Muscle layer of colon (tissue), 2 donors: ENCODE results near the gene SNX10.

ENCODE experiments used
- H3K27ac ChIP-seq: one replicate; pipeline ENCODE4 v1.7.0; 2013; ENCODE audit warnings: low read depth, mild to moderate bottlenecking, low read length, moderate library complexity
- H3K27me3 ChIP-seq, 2 donors: one replicate each; pipeline ENCODE4 v1.7.0; 2013; ENCODE audit warnings: low read length in 2 of 2, mild to moderate bottlenecking in 2 of 2; ENCODE audit not compliant: insufficient read depth in 2 of 2, control insufficient read depth in 1 of 2
- H3K36me3 ChIP-seq: one replicate; pipeline ENCODE4 v1.7.0; 2013; ENCODE audit warnings: mild to moderate bottlenecking, low read length; ENCODE audit not compliant: insufficient read depth
- H3K4me1 ChIP-seq: one replicate; pipeline ENCODE4 v1.7.0; 2013; ENCODE audit warnings: mild to moderate bottlenecking, low read length; ENCODE audit not compliant: insufficient read depth
- H3K4me3 ChIP-seq, 2 donors: one replicate each; pipeline ENCODE4 v1.7.0; 2013; ENCODE audit warnings: low read length in 2 of 2, low read depth in 1 of 2, mild to moderate bottlenecking in 1 of 2, moderate library complexity in 1 of 2
- H3K9ac ChIP-seq: one replicate; pipeline ENCODE4 v1.7.0; 2013; ENCODE audit warnings: low read length
- H3K9me3 ChIP-seq: one replicate; pipeline ENCODE4 v1.7.0; 2013; ENCODE audit warnings: mild to moderate bottlenecking, low read length
- donor health status: abdominal sarcoma.
- donor health status: Adenocarcinoma of cecum.

The SNX10 gene

GRCh38 chr7:26305090-26305868, 13.6 kb downstream of the SNX10 start:
- H3K4me3 ChIP-seq, result no peak overlapping the region
- H3K9me3 ChIP-seq, result no peaks in the 10 kb centered on the region
- H3K36me3 ChIP-seq, result no peaks in the 10 kb centered on the region
- H3K9ac ChIP-seq, result no peak overlapping the region
- no peaks in the 10 kb centered on the region for H3K27me3 ChIP-seq
- peaks cover 9% of the 10 kb centered on the region for H3K4me1 ChIP-seq
- H3K27ac ChIP-seq, result no peak overlapping the region

DNA sequence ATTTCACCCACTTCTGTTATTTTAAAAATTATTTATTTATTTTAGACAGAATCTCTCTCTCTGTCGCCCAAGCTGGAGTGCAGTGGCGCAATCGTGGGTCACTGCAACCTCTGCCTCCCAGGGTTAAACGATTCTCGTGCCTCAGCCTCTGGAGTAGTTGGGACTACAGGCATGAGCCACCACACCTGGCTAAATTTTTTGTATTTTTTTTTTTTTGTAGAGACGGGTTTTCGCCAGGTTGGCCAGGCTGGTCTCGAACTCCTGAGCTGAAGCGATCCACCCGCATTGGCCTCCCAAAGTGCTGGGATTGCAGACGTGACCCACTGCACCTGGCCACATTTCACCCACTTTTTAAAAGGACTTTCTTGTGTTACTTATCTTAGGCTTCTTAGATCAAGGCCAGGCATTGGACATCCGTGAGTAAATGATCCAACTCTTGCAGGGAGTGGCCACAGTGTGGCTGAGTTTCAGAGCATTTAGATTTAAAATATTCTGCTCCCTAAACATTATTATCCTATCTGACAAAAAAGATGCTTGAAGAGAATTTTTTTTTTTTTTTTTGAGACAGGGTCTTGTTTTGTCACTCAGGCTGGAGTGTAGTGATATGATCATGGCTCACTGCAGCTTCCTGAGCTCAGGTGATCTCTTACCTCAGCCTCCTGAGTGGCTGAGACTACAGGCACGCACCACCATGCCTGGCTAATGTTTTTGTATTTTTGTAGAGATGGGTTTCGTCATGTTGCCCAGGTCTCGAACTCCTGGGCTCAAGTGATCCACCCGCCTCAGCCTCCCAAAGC, 14.4 kb downstream of the SNX10 start:
- peaks cover 9% of the 10 kb centered on the region for H3K4me1 ChIP-seq
- no peak overlapping the region for H3K4me3 ChIP-seq
- no peaks in the 10 kb centered on the region for H3K27me3 ChIP-seq
- H3K9ac ChIP-seq, result no peak overlapping the region
- no peaks in the 10 kb centered on the region for H3K9me3 ChIP-seq
- no peak overlapping the region for H3K27ac ChIP-seq
- no peaks in the 10 kb centered on the region for H3K36me3 ChIP-seq

DNA sequence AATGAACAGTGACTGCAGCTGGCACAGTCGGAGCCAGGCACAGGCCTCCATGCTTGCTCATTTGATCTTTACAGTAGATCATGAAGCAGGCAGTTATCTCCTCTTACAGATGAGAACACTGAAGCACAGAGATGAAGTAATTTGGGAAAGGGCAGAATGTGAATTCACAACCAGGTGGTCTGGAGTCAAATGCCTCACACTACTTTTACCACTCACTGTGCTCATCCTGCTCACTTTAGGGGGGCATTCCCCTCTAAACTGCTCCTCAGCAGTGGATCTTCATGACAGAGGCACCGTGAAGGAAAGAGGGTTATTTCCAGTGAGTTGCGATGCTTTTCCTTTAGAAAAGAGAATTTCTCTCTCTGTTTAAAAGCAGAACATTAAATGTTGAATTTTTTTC, 15.1 kb downstream of the SNX10 start:
- Histone ChIP-seq H3K4me1 (peaks cover 9% of the 10 kb centered on the region), H3K36me3 (no peaks in the 10 kb centered on the region), H3K9me3 (no peaks in the 10 kb centered on the region), H3K27ac (no peak overlapping the region), H3K9ac (no peak overlapping the region), H3K4me3 (no peak overlapping the region), H3K27me3 (no peaks in the 10 kb centered on the region)

GRCh38 chr7:26307226-26307625, 15.6 kb downstream of the SNX10 start:
- no peaks in the 10 kb centered on the region for H3K27me3 ChIP-seq
- H3K4me3 ChIP-seq, result no peak overlapping the region
- H3K36me3 ChIP-seq, result no peaks in the 10 kb centered on the region
- H3K9me3 ChIP-seq, result no peaks in the 10 kb centered on the region
- no peak overlapping the region for H3K9ac ChIP-seq
- peaks cover 9% of the 10 kb centered on the region for H3K4me1 ChIP-seq
- no peak overlapping the region for H3K27ac ChIP-seq

- H3K27ac ChIP-seq, result no peak overlapping the region
- H3K36me3 ChIP-seq, result no peaks in the 10 kb centered on the region
- H3K9ac ChIP-seq, result no peak overlapping the region
- no peaks in the 10 kb centered on the region for H3K9me3 ChIP-seq
- H3K4me1 ChIP-seq, result peaks cover 9% of the 10 kb centered on the region
- no peak overlapping the region for H3K4me3 ChIP-seq
- H3K27me3 ChIP-seq, result no peaks in the 10 kb centered on the region
Measured at GRCh38 chr7:26307791-26308190, 16.1 kb downstream of the SNX10 start.

- Histone ChIP-seq H3K36me3 (no peaks in the 10 kb centered on the region), H3K9me3 (no peaks in the 10 kb centered on the region), H3K9ac (no peak overlapping the region), H3K27me3 (no peaks in the 10 kb centered on the region), H3K27ac (no peak overlapping the region), H3K4me1 (peaks cover 9% of the 10 kb centered on the region), H3K4me3 (no peak overlapping the region)
Measured at GRCh38 chr7:26308551-26308950, 16.9 kb downstream of the SNX10 start.

DNA sequence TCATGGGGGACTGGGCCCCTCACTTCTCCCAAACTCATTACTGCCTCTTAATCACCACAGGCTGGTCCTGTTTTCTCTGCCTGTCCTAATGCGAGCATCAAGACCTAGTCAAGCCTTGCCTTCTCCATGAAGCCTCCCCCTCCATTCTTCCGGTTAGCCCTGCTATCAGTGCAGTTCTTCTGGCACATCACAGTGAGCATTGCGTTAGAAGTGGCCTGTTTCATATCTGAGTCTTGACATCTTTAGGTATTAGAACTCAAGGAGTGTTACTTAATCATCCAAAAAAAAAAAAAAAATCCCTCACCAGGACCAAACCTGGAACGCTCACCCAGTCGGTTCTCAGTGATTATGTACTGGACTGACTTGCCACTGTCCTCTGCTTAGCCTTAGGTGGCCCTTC, 17.4 kb downstream of the SNX10 start:
- Histone ChIP-seq H3K4me3 (no peak overlapping the region), H3K4me1 (peaks cover 9% of the 10 kb centered on the region), H3K36me3 (no peaks in the 10 kb centered on the region), H3K27ac (no peak overlapping the region), H3K27me3 (no peaks in the 10 kb centered on the region), H3K9me3 (no peaks in the 10 kb centered on the region), H3K9ac (no peak overlapping the region)

DNA sequence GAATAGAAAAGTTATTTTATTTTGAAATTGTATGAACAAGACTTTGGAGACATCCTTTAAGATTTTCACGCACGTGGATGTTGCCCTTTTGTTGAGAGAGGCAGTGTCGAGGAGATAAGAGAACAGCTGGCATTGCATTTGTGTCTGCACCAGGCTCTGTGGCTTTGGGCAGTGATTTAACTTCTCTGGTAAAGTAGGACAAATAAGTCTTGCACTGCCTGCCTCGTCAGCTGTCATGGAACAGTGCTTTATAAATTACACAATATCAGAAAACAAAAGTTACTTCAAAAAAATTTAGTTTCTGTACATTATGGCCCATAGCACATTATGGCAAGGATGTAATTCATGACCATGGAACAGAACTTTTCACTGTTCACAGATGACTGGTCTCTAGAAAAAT, 20.1 kb downstream of the SNX10 start:
- H3K9me3 ChIP-seq, result no peaks in the 10 kb centered on the region

GRCh38 chr7:26317211-26317610, 25.5 kb downstream of the SNX10 start:
- no peaks in the 10 kb centered on the region for H3K4me1 ChIP-seq
- no peak overlapping the region for H3K4me3 ChIP-seq
- no peak overlapping the region for H3K9ac ChIP-seq
- H3K27ac ChIP-seq, result no peak overlapping the region
- H3K27me3 ChIP-seq, result no peaks in the 10 kb centered on the region
- H3K9me3 ChIP-seq, result no peaks in the 10 kb centered on the region
- H3K36me3 ChIP-seq, result no peaks in the 10 kb centered on the region

More for the DNA sequence above, 20.1 kb downstream of the SNX10 start:
- peaks cover 9% of the 10 kb centered on the region for H3K4me1 ChIP-seq
- no peaks in the 10 kb centered on the region for H3K27me3 ChIP-seq
- H3K9ac ChIP-seq, result no peak overlapping the region
- no peak overlapping the region for H3K4me3 ChIP-seq
- H3K36me3 ChIP-seq, result no peaks in the 10 kb centered on the region
- no peak overlapping the region for H3K27ac ChIP-seq

- Histone ChIP-seq H3K9ac (no peak overlapping the region), H3K9me3 (no peaks in the 10 kb centered on the region), H3K27ac (no peak overlapping the region), H3K36me3 (no peaks in the 10 kb centered on the region), H3K4me3 (no peak overlapping the region), H3K27me3 (no peaks in the 10 kb centered on the region), H3K4me1 (no peaks in the 10 kb centered on the region)
Measured at GRCh38 chr7:26318921-26319320, 27.3 kb downstream of the SNX10 start.

GRCh38 chr7:26319636-26320035, 28.0 kb downstream of the SNX10 start:
- Histone ChIP-seq H3K27ac (no peak overlapping the region), H3K27me3 (no peaks in the 10 kb centered on the region), H3K9me3 (no peaks in the 10 kb centered on the region), H3K36me3 (no peaks in the 10 kb centered on the region), H3K9ac (no peak overlapping the region), H3K4me3 (no peak overlapping the region), H3K4me1 (no peaks in the 10 kb centered on the region)
